Rectal smooth muscle tissue (tissue), 1 donor: ENCODE data around the gene GPR152.
A peak's percentile ranks its signal among the peaks of the same experiment; 100 is the strongest.
"Not testable (repeated sequence)": the region's sequence is repeated elsewhere in the genome, so short reads cannot be mapped to it uniquely, and the experiment has no call there.

Experiments used
- H3K27ac ChIP-seq: one replicate; pipeline ENCODE4 v1.7.0; 2013; ENCODE audit warnings: low read depth, low read length, inconsistent platforms
- H3K27me3 ChIP-seq: one replicate; pipeline ENCODE4 v1.7.0; 2013; ENCODE audit warnings: low read length; ENCODE audit not compliant: control insufficient read depth, insufficient read depth
- H3K36me3 ChIP-seq: one replicate; pipeline ENCODE4 v1.7.0; 2013; ENCODE audit warnings: low read length; ENCODE audit not compliant: control insufficient read depth, insufficient read depth
- H3K4me1 ChIP-seq: one replicate; pipeline ENCODE4 v1.7.0; 2013; ENCODE audit warnings: low read length; ENCODE audit not compliant: control insufficient read depth, insufficient read depth
- H3K4me3 ChIP-seq: one replicate; pipeline ENCODE4 v1.7.0; 2013; ENCODE audit warnings: low read length
- H3K9ac ChIP-seq: one replicate; pipeline ENCODE4 v1.7.0; 2013; ENCODE audit warnings: low read length

Gene GPR152

GRCh38 chr11:67466962-67467771, 14.6 kb upstream of the GPR152 start:
- peaks cover 9% of the 10 kb centered on the region for H3K4me1 ChIP-seq
- no peak overlapping the region for H3K4me3 ChIP-seq
- no peaks in the 10 kb centered on the region for H3K36me3 ChIP-seq
- H3K9ac ChIP-seq, result no peak overlapping the region
- H3K27ac ChIP-seq, result no peak overlapping the region
- H3K27me3 ChIP-seq, result no peaks in the 10 kb centered on the region

- no peak overlapping the region for H3K4me3 ChIP-seq
- H3K36me3 ChIP-seq, result no peaks in the 10 kb centered on the region
- no peaks in the 10 kb centered on the region for H3K27me3 ChIP-seq
- H3K27ac ChIP-seq, result no peak overlapping the region
- no peak overlapping the region for H3K9ac ChIP-seq
- H3K4me1 ChIP-seq, result peaks cover 9% of the 10 kb centered on the region
These were observed 13.8 kb upstream of the GPR152 start for GRCh38 chr11:67466367-67466766.

GRCh38 chr11:67465530-67465929, 13.0 kb upstream of the GPR152 start:
- H3K27ac ChIP-seq, H3K4me1 ChIP-seq, H3K27me3 ChIP-seq, H3K36me3 ChIP-seq, H3K9ac ChIP-seq: not testable (repeated sequence)
- H3K4me3 ChIP-seq, result peak overlapping the region; percentile 75

GRCh38 chr11:67465189-67465510, 12.6 kb upstream of the GPR152 start:
- H3K4me3 ChIP-seq, result peak overlapping the region; percentile 75
- peak overlapping the region; percentile 81 for H3K9ac ChIP-seq
- H3K36me3 ChIP-seq, result no peaks in the 10 kb centered on the region
- H3K27ac ChIP-seq, result peak overlapping the region; percentile 91
- H3K27me3 ChIP-seq, result no peaks in the 10 kb centered on the region
- H3K4me1 ChIP-seq, result peaks cover 9% of the 10 kb centered on the region

GRCh38 chr11:67464411-67465188, 12.1 kb upstream of the GPR152 start:
- H3K4me3 ChIP-seq, result peak overlapping the region; percentile 75
- H3K9ac ChIP-seq, result peak overlapping the region; percentile 81
- H3K4me1 ChIP-seq, result peaks cover 9% of the 10 kb centered on the region
- no peaks in the 10 kb centered on the region for H3K36me3 ChIP-seq
- no peaks in the 10 kb centered on the region for H3K27me3 ChIP-seq
- H3K27ac ChIP-seq, result peak overlapping the region; percentile 91

- H3K9ac ChIP-seq, result no peak overlapping the region
These were observed 11.3 kb upstream of the GPR152 start for GRCh38 chr11:67463680-67464410.

GRCh38 chr11:67463186-67463585, 10.7 kb upstream of the GPR152 start:
- Histone ChIP-seq H3K9ac (no peak overlapping the region), H3K36me3 (no peaks in the 10 kb centered on the region), H3K27me3 (no peaks in the 10 kb centered on the region), H3K27ac (no peak overlapping the region), H3K4me1 (peaks cover 6% of the 10 kb centered on the region), H3K4me3 (no peak overlapping the region)

More at GRCh38 chr11:67463680-67464410, 11.3 kb upstream of the GPR152 start:
- Histone ChIP-seq H3K4me3 (peak overlapping the region; percentile 46), H3K36me3 (no peaks in the 10 kb centered on the region), H3K4me1 (peaks cover 9% of the 10 kb centered on the region), H3K27me3 (no peaks in the 10 kb centered on the region), H3K27ac (peak overlapping the region; percentile 91)

GRCh38 chr11:67458266-67458665, 5.7 kb upstream of the GPR152 start:
- Histone ChIP-seq H3K27me3 (no peaks in the 10 kb centered on the region), H3K27ac (no peak overlapping the region), H3K9ac (no peak overlapping the region), H3K36me3 (no peaks in the 10 kb centered on the region), H3K4me3 (no peak overlapping the region), H3K4me1 (no peaks in the 10 kb centered on the region)

GRCh38 chr11:67457453-67457852, 4.9 kb upstream of the GPR152 start:
- Histone ChIP-seq H3K27ac (no peak overlapping the region), H3K9ac (no peak overlapping the region)

GRCh38 chr11:67456068-67456705, 3.7 kb upstream of the GPR152 start:
- H3K4me1 ChIP-seq, result no peaks in the 10 kb centered on the region
- H3K9ac ChIP-seq, result no peak overlapping the region
- no peaks in the 10 kb centered on the region for H3K27me3 ChIP-seq
- no peak overlapping the region for H3K27ac ChIP-seq
- H3K36me3 ChIP-seq, result no peaks in the 10 kb centered on the region
- H3K4me3 ChIP-seq, result no peak overlapping the region

More at GRCh38 chr11:67457453-67457852, 4.9 kb upstream of the GPR152 start:
- Histone ChIP-seq H3K27me3 (no peaks in the 10 kb centered on the region), H3K4me1 (no peaks in the 10 kb centered on the region), H3K36me3 (no peaks in the 10 kb centered on the region), H3K4me3 (no peak overlapping the region)

GRCh38 chr11:67455054-67455453, 2.5 kb upstream of the GPR152 start, which contains the start of gene CABP4:
Gene CABP4, plus strand, starts transcription at chr11:67455354. Its CDS starts 70 bp downstream, at chr11:67455424.
- Histone ChIP-seq H3K27ac (no peak within 1 kb of the TSS), H3K36me3 (no peaks in the 10 kb centered on the region), H3K9ac (no peak within 1 kb of the TSS), H3K4me3 (no peak within 1 kb of the TSS), H3K27me3 (no peaks in the 10 kb centered on the region), H3K4me1 (no peaks in the 10 kb centered on the region)
